WERI-Rb-1 (cell line): ENCODE data around the gene ANGPTL7.

Source experiments
- DNase-seq: peaks from one replicate; pipeline ENCODE4 v3.0.0-alpha.2; 2020
- H3K27ac ChIP-seq: fragments of 250-450 bp; sonication (Bioruptor Pico); 2 replicates; pipeline ENCODE4 v1.5.1; 2020; ENCODE audit warnings: mild to moderate bottlenecking, moderate library complexity
- H3K27me3 ChIP-seq: fragments of 250-450 bp; sonication (Bioruptor Pico); 2 replicates; pipeline ENCODE4 v1.5.1; 2021; ENCODE audit warnings: mild to moderate bottlenecking, low read depth, moderate library complexity; ENCODE audit not compliant: insufficient read depth, severe bottlenecking
- H3K36me3 ChIP-seq: fragments of 250-450 bp; sonication (Bioruptor Pico); 2 replicates; pipeline ENCODE4 v1.5.1; 2020; ENCODE audit warnings: mild to moderate bottlenecking, moderate library complexity
- H3K4me3 ChIP-seq: 2 replicates; pipeline ENCODE4 v1.5.1; 2011; ENCODE audit warnings: low read depth, mild to moderate bottlenecking, control low read depth, low read length
- H3K9me3 ChIP-seq: fragments of 250-450 bp; sonication (Bioruptor Pico); 2 replicates; pipeline ENCODE4 v1.5.1; 2021; ENCODE audit warnings: mild to moderate bottlenecking, moderate library complexity; ENCODE audit not compliant: severe bottlenecking
- TF ChIP-seq, protein P1 (sequence below): IDR thresholded peaks from 2 replicates; pipeline ENCODE4 v1.5.1; 2011; ENCODE audit warnings: low read depth, mild to moderate bottlenecking, control low read depth, inconsistent platforms, low read length

Gene ANGPTL7

DNA sequence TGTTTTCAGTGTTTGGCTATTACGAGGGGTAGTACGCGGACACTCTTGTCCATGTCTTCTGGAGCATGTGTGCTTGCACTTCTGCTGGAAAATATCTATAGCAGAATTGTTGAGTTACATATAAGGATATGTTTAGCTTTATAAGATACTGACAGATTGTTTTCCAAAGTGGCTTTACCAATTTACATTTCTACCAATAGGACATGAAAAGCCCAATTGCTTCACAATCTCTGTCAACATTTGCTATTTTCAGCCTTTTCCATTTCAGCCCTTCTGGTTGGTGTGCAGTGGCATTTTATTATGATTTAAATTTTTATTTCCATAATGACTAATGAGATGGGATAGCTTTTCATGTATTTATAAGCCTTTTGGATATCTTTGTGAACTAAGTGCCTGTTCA is 6.3 kb upstream of the ANGPTL7 start:
- H3K4me3 ChIP-seq: no peak overlapping the region
- no peak overlapping the region for H3K27ac ChIP-seq
- TF ChIP-seq, protein P1, sequence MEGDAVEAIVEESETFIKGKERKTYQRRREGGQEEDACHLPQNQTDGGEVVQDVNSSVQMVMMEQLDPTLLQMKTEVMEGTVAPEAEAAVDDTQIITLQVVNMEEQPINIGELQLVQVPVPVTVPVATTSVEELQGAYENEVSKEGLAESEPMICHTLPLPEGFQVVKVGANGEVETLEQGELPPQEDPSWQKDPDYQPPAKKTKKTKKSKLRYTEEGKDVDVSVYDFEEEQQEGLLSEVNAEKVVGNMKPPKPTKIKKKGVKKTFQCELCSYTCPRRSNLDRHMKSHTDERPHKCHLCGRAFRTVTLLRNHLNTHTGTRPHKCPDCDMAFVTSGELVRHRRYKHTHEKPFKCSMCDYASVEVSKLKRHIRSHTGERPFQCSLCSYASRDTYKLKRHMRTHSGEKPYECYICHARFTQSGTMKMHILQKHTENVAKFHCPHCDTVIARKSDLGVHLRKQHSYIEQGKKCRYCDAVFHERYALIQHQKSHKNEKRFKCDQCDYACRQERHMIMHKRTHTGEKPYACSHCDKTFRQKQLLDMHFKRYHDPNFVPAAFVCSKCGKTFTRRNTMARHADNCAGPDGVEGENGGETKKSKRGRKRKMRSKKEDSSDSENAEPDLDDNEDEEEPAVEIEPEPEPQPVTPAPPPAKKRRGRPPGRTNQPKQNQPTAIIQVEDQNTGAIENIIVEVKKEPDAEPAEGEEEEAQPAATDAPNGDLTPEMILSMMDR: no peak
- peaks cover 51% of the 10 kb centered on the region for H3K36me3 ChIP-seq
- DNase-seq: no peak
- H3K27me3 ChIP-seq: no peaks in the 10 kb centered on the region
- no peaks in the 10 kb centered on the region for H3K9me3 ChIP-seq

DNA sequence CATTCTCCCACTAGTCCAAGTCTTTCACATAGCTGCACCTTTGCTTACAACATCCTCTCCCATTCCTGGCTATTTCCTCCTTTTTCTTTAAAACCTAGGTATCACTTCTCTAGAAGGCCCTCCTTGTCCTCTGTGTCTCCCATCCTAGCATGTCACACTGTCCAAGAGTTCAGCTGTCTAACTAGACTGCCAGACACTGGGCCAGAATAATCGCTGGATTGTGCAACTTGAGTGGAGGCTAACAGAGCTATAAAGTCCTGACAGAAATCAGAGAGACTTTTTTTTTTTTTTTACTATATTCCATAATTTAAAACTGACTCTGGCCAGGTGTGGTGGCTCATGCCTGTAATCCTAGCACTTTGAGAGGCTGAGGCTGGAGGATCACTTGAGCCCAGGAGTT is 4.2 kb upstream of the ANGPTL7 start:
- TF ChIP-seq, protein P1: no peak
- Histone ChIP-seq H3K36me3 (peaks cover 65% of the 10 kb centered on the region), H3K4me3 (no peak overlapping the region), H3K9me3 (no peaks in the 10 kb centered on the region), H3K27me3 (no peaks in the 10 kb centered on the region), H3K27ac (no peak overlapping the region)
- no peak for DNase-seq

DNA sequence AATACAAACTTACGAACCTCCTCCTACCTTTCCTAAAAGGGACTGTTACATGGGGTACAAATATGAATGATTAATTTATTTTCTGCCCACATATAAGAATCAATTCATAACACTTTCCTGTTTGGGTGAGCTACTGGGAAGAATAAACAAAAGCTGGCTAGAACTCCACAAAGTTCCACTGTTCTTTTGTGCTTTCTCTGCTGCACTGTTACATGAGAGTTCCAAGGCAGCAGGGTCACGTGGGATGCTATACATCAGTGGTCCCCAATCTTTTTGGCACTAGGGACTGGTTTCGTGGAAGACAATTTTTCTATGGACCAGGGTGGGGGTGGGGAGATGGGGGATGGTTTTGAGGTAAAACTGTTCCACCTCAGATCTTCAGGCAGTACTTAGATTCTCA is 2.2 kb upstream of the ANGPTL7 start:
- Histone ChIP-seq H3K9me3 (no peaks in the 10 kb centered on the region), H3K27ac (no peak overlapping the region), H3K36me3 (peaks cover 78% of the 10 kb centered on the region), H3K27me3 (no peaks in the 10 kb centered on the region), H3K4me3 (no peak overlapping the region)
- no peak for DNase-seq
- TF ChIP-seq, protein P1: no peak

DNA sequence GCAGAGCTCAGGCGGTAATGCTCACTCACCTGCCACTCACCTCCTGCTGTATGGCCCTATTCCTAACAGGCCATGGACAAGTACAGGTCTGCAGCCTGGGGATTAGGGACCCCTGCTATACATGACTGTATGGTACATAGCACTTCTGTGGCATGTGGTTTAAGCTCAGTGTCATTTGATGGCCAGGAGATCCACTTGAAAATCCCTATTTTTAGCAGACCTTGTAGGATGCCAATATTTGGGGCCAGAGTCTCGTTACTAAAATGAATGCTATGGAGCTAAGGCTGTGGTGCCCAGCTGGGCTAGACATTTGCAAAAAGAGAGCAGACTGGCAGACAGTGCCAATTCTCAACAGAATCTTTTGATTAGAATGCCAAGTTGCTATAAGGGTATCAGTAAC is 1.7 kb upstream of the ANGPTL7 start:
- DNase-seq: no peak
- H3K27me3 ChIP-seq: no peaks in the 10 kb centered on the region
- no peak overlapping the region for H3K27ac ChIP-seq
- no peak overlapping the region for H3K4me3 ChIP-seq
- no peaks in the 10 kb centered on the region for H3K9me3 ChIP-seq
- TF ChIP-seq, protein P1: no peak
- H3K36me3 ChIP-seq: peaks cover 82% of the 10 kb centered on the region

DNA sequence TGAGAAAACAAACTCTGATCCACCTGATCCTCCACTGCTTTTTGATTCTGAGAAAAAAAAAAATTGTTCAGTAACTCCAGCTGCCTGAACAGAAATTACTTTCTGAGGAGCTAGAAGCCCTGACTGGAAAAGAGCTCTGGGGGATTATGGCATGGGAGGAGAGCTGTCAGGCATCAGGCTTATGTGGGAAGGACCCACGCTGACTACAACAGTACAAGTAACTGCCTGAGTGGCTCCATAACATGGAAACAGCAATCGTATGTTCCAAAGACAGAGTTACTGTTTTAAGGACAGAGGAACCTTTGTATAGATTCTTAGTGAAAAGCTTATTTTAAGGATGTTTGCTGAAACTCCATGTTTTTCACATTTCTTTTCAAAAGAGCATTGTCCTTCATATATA is 1.2 kb upstream of the ANGPTL7 start:
- no peak overlapping the region for H3K27ac ChIP-seq
- H3K36me3 ChIP-seq: peaks cover 79% of the 10 kb centered on the region
- no peak overlapping the region for H3K4me3 ChIP-seq
- H3K9me3 ChIP-seq: no peaks in the 10 kb centered on the region
- no peaks in the 10 kb centered on the region for H3K27me3 ChIP-seq
- DNase-seq: peak; percentile 48
- TF ChIP-seq, protein P1: no peak

DNA sequence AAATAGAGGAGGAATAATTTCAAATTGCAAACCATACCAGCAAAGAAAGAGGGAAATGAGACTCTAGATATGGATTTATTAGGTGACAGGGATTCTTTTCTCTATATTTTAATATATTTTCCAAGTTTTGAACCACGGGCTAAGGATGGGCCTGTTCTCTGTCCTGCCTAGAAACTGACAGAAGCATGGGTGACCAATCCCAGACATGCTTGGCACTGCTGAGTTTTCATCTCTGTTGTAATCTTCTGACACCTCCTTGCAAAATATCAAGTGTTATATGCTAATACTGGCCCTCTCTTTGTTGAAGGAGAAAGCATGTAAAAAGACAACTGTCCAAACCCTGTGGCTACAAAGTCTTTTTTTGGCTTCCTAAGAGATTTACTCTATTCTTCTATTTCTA is 774 bp upstream of the ANGPTL7 start:
- no peak for DNase-seq
- Histone ChIP-seq H3K36me3 (peaks cover 81% of the 10 kb centered on the region), H3K9me3 (no peaks in the 10 kb centered on the region), H3K27ac (no peak overlapping the region), H3K27me3 (no peaks in the 10 kb centered on the region), H3K4me3 (no peak overlapping the region)
- TF ChIP-seq, protein P1: no peak
